ENCODE measurements around the gene FRAS1.

The FRAS1 gene

GRCh38 chr4:78065508-78066192, 8.5 kb downstream of the FRAS1 start:
- in situ Hi-C loops (cut with MboI; ENCODE audit: low sequenced_read_pairs, unreplicated experiment), result no loop called here
- DNase-seq (ENCODE audit: low spot score), result no peak
- TF ChIP-seq CTCF (IDR thresholded peaks at IDR 0.05; ENCODE audit: borderline replicate concordance, control extremely low read depth, extremely low read depth, insufficient read depth, missing control alignments), result no peak

- in situ Hi-C loops (cut with MboI; ENCODE audit: low sequenced_read_pairs, unreplicated experiment), result no loop called here
- TF ChIP-seq CTCF (IDR thresholded peaks at IDR 0.05; ENCODE audit: borderline replicate concordance, control extremely low read depth, extremely low read depth, insufficient read depth, missing control alignments), result no peak
- DNase-seq (ENCODE audit: low spot score), result no peak
These were observed 11.4 kb downstream of the FRAS1 start for GRCh38 chr4:78068481-78068880.

- no peak for DNase-seq (ENCODE audit: low spot score)
- in situ Hi-C loops (cut with MboI; ENCODE audit: low sequenced_read_pairs, unreplicated experiment), result no loop called here
- no peak for TF ChIP-seq CTCF (IDR thresholded peaks at IDR 0.05; ENCODE audit: borderline replicate concordance, control extremely low read depth, extremely low read depth, insufficient read depth, missing control alignments)
These were observed 12.2 kb downstream of the FRAS1 start for GRCh38 chr4:78069319-78069718.

- DNase-seq (ENCODE audit: low spot score), result no peak
- no peak for TF ChIP-seq CTCF (IDR thresholded peaks at IDR 0.05; ENCODE audit: borderline replicate concordance, control extremely low read depth, extremely low read depth, insufficient read depth, missing control alignments)
- in situ Hi-C loops (cut with MboI; ENCODE audit: low sequenced_read_pairs, unreplicated experiment), result no loop called here
These were observed 12.7 kb downstream of the FRAS1 start for GRCh38 chr4:78069859-78070258.

GRCh38 chr4:78070731-78071282, 13.7 kb downstream of the FRAS1 start:
- in situ Hi-C loops (cut with MboI; ENCODE audit: low sequenced_read_pairs, unreplicated experiment), result no loop called here
- no peak for TF ChIP-seq CTCF (IDR thresholded peaks at IDR 0.05; ENCODE audit: borderline replicate concordance, control extremely low read depth, extremely low read depth, insufficient read depth, missing control alignments)
- DNase-seq (ENCODE audit: low spot score), result no peak

- in situ Hi-C loops (cut with MboI; ENCODE audit: low sequenced_read_pairs, unreplicated experiment), result no loop called here
- no peak for TF ChIP-seq CTCF (IDR thresholded peaks at IDR 0.05; ENCODE audit: borderline replicate concordance, control extremely low read depth, extremely low read depth, insufficient read depth, missing control alignments)
- DNase-seq (ENCODE audit: low spot score), result no peak
These were observed 17.6 kb downstream of the FRAS1 start for GRCh38 chr4:78074759-78075158.

Data from GM13976 (cell line).